Loucy (cell line): ENCODE results near the gene RNF130.

ENCODE experiments used
- H2AFZ ChIP-seq: fragments of 200-600 bp; sonication (generic); 2 replicates; pipeline ENCODE4 v1.6.0; 2016; ENCODE audit warnings: antibody characterized with exemption, mild to moderate bottlenecking, low read length, moderate library complexity
- H3F3A ChIP-seq: fragments of 200-600 bp; 2 replicates; pipeline ENCODE4 v1.6.0; 2016; ENCODE audit warnings: antibody characterized with exemption, low read depth, mild to moderate bottlenecking
- H3K27me3 ChIP-seq: fragments of 200-600 bp; sonication (generic); 2 replicates; pipeline ENCODE4 v1.6.1; 2014; ENCODE audit warnings: low read length, mild to moderate bottlenecking; ENCODE audit not compliant: insufficient read depth, poor library complexity, severe bottlenecking
- H3K36me3 ChIP-seq: fragments of 200-600 bp; sonication (generic); 2 replicates; pipeline ENCODE4 v1.6.1; 2016; ENCODE audit warnings: low read length; ENCODE audit not compliant: insufficient read depth
- H3K4me1 ChIP-seq: fragments of 200-600 bp; sonication (generic); 2 replicates; pipeline ENCODE4 v1.5.1; 2014; ENCODE audit warnings: low read length, mild to moderate bottlenecking; ENCODE audit not compliant: insufficient read depth, poor library complexity, severe bottlenecking
- H3K4me2 ChIP-seq: fragments of 200-600 bp; sonication (generic); 2 replicates; pipeline ENCODE4 v1.6.0; 2014; ENCODE audit warnings: antibody characterized with exemption, low read length, low read depth, mild to moderate bottlenecking; ENCODE audit not compliant: poor library complexity, severe bottlenecking
- H3K4me3 ChIP-seq: fragments of 200-600 bp; sonication (generic); 2 replicates; pipeline ENCODE4 v1.5.1; 2014; ENCODE audit warnings: low read length, mild to moderate bottlenecking, mixed read lengths; ENCODE audit not compliant: poor library complexity, severe bottlenecking
- H3K79me2 ChIP-seq: fragments of 200-600 bp; sonication (generic); 2 replicates; pipeline ENCODE4 v1.6.1; 2014; ENCODE audit warnings: low read length; ENCODE audit not compliant: insufficient read depth
- H3K9ac ChIP-seq: fragments of 200-600 bp; sonication (generic); 2 replicates; pipeline ENCODE4 v1.6.0; 2014; ENCODE audit warnings: mild to moderate bottlenecking, low read depth, low read length, moderate library complexity; ENCODE audit not compliant: poor library complexity, severe bottlenecking
- H3K9me2 ChIP-seq: fragments of 200-600 bp; sonication (generic); replicated peaks from 2 replicates; pipeline ENCODE4 v1.6.1; 2016; ENCODE audit warnings: low read depth, low read length, mixed read lengths
- H3K9me3 ChIP-seq: fragments of 200-600 bp; sonication (generic); 2 replicates; pipeline ENCODE4 v1.6.1; 2014; ENCODE audit warnings: mild to moderate bottlenecking, antibody characterized with exemption, low read length, low read depth; ENCODE audit not compliant: insufficient read depth
- H4K20me1 ChIP-seq: fragments of 200-600 bp; sonication (generic); 2 replicates; pipeline ENCODE4 v1.6.0; 2014; ENCODE audit warnings: antibody characterized with exemption, low read length, mild to moderate bottlenecking; ENCODE audit not compliant: insufficient read depth, poor library complexity, severe bottlenecking
- EZH2phosphoT487 ChIP-seq: fragments of 200-600 bp; IDR thresholded peaks from 2 replicates; pipeline ENCODE4 v1.6.1; 2018; ENCODE audit warnings: antibody characterized with exemption, mild to moderate bottlenecking, moderate library complexity, borderline replicate concordance
- TF ChIP-seq, protein P1 (sequence below): fragments of 200-600 bp; sonication (generic); conservative IDR thresholded peaks from 2 replicates; pipeline ENCODE4 v1.5.1; 2014; ENCODE audit warnings: mild to moderate bottlenecking, antibody characterized with exemption, low read length

The RNF130 gene

DNA sequence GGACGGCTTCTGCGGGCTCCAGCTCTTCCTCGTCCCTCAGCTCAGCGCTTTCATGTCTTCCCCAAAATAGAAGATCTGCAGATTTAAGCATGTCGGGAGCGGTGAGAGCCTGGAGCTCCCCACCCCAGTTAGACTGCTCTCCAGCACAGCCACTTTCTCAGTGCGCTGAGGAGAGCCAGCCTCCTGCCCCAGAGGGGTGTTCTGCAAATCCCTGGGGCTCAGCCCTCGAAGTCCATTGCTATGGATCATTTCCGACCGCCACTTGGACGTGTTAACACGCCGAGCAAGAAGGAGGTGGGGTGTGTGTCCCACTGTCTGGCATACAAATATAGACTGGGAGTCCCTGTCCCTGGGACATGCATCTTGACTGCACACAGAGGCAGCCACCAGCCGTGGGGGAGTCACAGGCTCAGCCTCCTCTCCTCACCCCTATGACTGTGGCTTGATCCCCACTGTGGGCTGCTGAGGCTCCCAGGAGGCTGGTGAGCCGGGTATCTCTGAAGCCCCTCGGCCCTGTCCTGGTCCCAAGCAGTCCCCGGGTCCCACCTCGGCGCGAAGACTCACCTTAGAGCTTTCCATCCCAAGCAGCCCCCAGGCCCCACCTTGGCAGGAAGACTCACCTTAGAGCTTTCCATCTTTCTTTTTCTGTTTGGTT is 30.0 kb upstream of the RNF130 start:
- Histone ChIP-seq H3K4me3 (no peak overlapping the region), H3K4me1 (no peaks in the 10 kb centered on the region), H3K27me3 (no peaks in the 10 kb centered on the region), H3K36me3 (no peaks in the 10 kb centered on the region), H3K4me2 (no peak overlapping the region), H3K9me3 (0 out of 2 replicates have a peak, but pooled peaks cover under 1% of the 10 kb centered on the region), H3K9me2 (no peaks in the 10 kb centered on the region), H3F3A (no peaks in the 10 kb centered on the region), H2AFZ (no peak overlapping the region), H4K20me1 (no peaks in the 10 kb centered on the region), H3K79me2 (no peaks in the 10 kb centered on the region), H3K9ac (no peak overlapping the region)
- no peak for TF ChIP-seq EZH2phosphoT487
- TF ChIP-seq, protein P1, sequence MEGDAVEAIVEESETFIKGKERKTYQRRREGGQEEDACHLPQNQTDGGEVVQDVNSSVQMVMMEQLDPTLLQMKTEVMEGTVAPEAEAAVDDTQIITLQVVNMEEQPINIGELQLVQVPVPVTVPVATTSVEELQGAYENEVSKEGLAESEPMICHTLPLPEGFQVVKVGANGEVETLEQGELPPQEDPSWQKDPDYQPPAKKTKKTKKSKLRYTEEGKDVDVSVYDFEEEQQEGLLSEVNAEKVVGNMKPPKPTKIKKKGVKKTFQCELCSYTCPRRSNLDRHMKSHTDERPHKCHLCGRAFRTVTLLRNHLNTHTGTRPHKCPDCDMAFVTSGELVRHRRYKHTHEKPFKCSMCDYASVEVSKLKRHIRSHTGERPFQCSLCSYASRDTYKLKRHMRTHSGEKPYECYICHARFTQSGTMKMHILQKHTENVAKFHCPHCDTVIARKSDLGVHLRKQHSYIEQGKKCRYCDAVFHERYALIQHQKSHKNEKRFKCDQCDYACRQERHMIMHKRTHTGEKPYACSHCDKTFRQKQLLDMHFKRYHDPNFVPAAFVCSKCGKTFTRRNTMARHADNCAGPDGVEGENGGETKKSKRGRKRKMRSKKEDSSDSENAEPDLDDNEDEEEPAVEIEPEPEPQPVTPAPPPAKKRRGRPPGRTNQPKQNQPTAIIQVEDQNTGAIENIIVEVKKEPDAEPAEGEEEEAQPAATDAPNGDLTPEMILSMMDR, result no peak

DNA sequence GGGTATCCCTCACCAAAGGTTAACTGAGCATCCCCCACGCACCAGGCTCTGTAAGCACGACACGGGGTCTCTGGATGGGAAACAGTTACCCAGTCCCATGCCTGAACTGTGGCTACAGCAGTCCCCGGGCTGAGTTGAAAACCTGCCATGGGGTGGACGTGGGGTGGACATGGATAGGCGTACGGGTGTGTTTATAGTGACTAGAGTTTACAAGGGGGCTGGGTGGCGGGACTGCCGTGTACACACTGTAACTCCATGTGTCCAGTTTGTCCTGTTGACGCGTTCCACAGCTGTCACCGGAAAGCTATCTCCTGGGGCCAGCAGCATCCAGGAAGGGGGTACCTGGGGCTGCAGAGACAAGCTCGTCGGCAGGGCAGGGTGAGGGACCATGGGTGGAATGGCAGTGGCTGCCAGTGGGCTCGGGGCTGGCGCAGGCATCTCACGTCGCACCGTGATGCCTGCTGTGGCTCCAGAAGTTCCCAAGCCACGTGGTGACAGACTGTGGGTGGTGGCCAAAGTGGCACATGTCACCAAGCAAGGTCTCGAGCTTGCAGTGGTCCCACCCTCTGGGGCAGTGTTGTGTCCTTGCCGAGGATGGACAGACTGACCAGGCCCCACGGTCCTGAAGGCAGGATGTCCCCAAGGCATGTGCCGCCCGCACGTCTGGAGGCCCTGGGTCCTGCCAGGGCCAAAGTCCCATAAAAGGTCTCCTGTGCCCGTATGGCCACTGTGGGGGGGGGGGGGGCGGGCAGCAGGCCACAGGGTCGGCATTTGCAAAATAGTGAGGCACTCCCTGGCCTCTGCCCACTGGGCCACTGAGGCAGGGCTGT is 29.3 kb upstream of the RNF130 start:
- Histone ChIP-seq H3K9me2 (no peaks in the 10 kb centered on the region), H3K9ac (no peak overlapping the region), H3K4me1 (no peaks in the 10 kb centered on the region), H3K4me2 (no peak overlapping the region), H3K27me3 (no peaks in the 10 kb centered on the region), H3K9me3 (no peaks in the 10 kb centered on the region), H3F3A (no peaks in the 10 kb centered on the region), H3K79me2 (no peaks in the 10 kb centered on the region), H4K20me1 (no peaks in the 10 kb centered on the region), H3K4me3 (no peak overlapping the region), H3K36me3 (no peaks in the 10 kb centered on the region), H2AFZ (no peak overlapping the region)
- TF ChIP-seq, protein P1, result no peak
- no peak for TF ChIP-seq EZH2phosphoT487

DNA sequence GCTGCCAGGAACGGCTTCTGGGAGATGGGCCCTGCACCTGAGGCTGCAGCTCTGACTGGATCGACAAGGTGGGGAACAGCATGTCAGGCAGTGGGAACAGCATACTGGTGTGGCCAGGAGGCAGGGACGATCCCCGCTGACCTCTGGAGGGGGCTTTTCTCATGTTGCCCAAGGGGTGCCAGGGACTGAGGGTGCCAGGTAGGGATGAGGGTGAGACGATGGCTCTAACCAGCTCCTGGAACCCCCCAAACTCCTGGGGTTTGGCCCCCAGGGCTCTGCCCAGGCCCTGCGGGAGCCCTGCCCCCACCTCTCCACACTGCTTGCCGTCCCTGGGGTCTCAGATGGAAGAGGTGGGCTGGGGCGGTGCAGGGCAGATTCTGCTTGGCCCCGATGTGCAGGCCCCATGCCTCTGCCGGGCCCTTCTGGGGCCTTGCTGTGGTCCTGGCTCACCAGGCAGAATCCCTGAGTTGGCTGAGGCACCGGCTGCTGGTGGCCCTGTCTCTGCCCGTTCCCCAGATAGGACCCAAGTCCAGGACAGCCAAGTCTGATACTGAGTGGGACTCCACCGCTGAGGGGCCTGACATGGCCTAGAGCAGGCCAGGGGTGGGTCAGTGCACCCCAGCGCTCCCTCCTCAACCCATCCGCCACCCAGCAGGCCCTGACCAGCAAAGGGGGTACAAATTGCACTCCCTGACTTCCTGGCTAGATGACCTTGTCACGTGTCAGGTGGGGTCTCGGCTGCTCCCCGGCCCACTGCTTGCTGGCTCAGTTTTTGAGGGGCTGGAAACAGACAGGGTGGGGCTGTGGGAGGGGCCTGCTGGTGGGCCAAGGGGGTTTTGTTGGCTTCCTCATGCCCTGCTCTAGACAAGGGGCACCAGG is 28.4 kb upstream of the RNF130 start:
- Histone ChIP-seq H3K79me2 (no peaks in the 10 kb centered on the region), H3K9me3 (no peaks in the 10 kb centered on the region), H3K4me2 (no peak overlapping the region), H3K27me3 (no peaks in the 10 kb centered on the region), H3K4me3 (no peak overlapping the region), H3F3A (no peaks in the 10 kb centered on the region), H3K9me2 (no peaks in the 10 kb centered on the region), H3K4me1 (no peaks in the 10 kb centered on the region), H3K36me3 (no peaks in the 10 kb centered on the region), H4K20me1 (no peaks in the 10 kb centered on the region), H3K9ac (no peak overlapping the region), H2AFZ (no peak overlapping the region)
- TF ChIP-seq, protein P1, result no peak
- no peak for TF ChIP-seq EZH2phosphoT487
